A549 (cell line): Measurements from ENCODE around the gene ADK. TPM values are rescaled to one million over a fixed set of nuclear protein-coding genes. Genes with fewer than 3 reads are reported as not detected.
"Not testable (repeated sequence)": the region's sequence is repeated elsewhere in the genome, so short reads cannot be mapped to it uniquely, and the experiment has no call there.

ENCODE experiments used
- ATAC-seq, 2 experiments: fragments of 200-7000 bp in 1 of 2; fragments of >200 bp in 1 of 2; cut with Nextera tagmentation in 1 of 2; cut with Tn5 transposase in 1 of 2; 3 replicates each; pipeline versions ENCODE4 v1.8.0 to v1.9.1; 2018 to 2020; ENCODE audit warnings: mild to moderate bottlenecking in 1 of 2, moderate library complexity in 1 of 2
- CTCF ChIA-PET: fragments of 300-600 bp; sonication (Branson Sonifier 250); formaldehyde crosslinking; extraction: SDS; loops from one replicate; lab custom pipeline; 2021; ENCODE audit warnings: antibody characterized with exemption, inconsistent platforms; lab: Yijun Ruan, JAX
- POLR2A ChIA-PET: fragments of 350-600 bp; formaldehyde crosslinking; extraction: SDS; loops from one replicate; lab custom pipeline; 2021; ENCODE audit warnings: antibody characterized with exemption, inconsistent platforms; lab: Yijun Ruan, JAX
- DNase-seq, 2 experiments: peaks; one replicate each; pipeline versions ENCODE4 v3.0.0 to v3.0.0-alpha.2; 2011 to 2016; ENCODE audit warnings: low read depth in 1 of 2, low spot score in 1 of 2
- FAIRE-seq: peaks from 2 replicates; lab custom pipeline; 2011; peaks lifted over from hg19 to GRCh38; lab: Jason Lieb, UNC
- H3K27ac ChIP-seq, 2 experiments: fragments of >200 bp; sonication (Bioruptor Twin); formaldehyde crosslinking; 3 replicates each; pipeline ENCODE4 v1.5.1; 2016 to 2017
- H3K4me1 ChIP-seq: fragments of >200 bp; sonication (Bioruptor Twin); formaldehyde crosslinking; 3 replicates; pipeline ENCODE4 v1.6.1; 2016
- H3K4me2 ChIP-seq: fragments of >200 bp; sonication (Bioruptor Twin); formaldehyde crosslinking; 3 replicates; pipeline ENCODE4 v1.6.1; 2016
- H3K4me3 ChIP-seq: fragments of >200 bp; sonication (Bioruptor Twin); formaldehyde crosslinking; 3 replicates; pipeline ENCODE4 v1.5.1; 2016
- H3K9me3 ChIP-seq: fragments of >200 bp; sonication (Bioruptor Twin); formaldehyde crosslinking; 3 replicates; pipeline ENCODE4 v1.6.1; 2016
- EHF ChIP-seq: fragments of 250-450 bp; sonication (Bioruptor Pico); IDR thresholded peaks from 2 replicates; pipeline ENCODE4 v1.5.0; 2020; ENCODE audit warnings: mild to moderate bottlenecking
- FOSL2 ChIP-seq, 2 experiments: fragments of 450-650 bp in 1 of 2; fragments of >200 bp in 1 of 2; sonication (Bioruptor Twin) in 1 of 2; formaldehyde crosslinking; IDR thresholded peaks; 2 replicates each; pipeline versions ENCODE4 v1.5.0 to v1.6.1; 2016 to 2020; ENCODE audit warnings: mild to moderate bottlenecking in 1 of 2, moderate library complexity in 1 of 2
- FOXS1 ChIP-seq: fragments of 250-450 bp; sonication (Bioruptor Pico); IDR thresholded peaks from 2 replicates; pipeline ENCODE4 v1.5.0; 2020; ENCODE audit warnings: mild to moderate bottlenecking, moderate library complexity
- HDAC2 ChIP-seq: fragments of 200-600 bp; sonication (generic); IDR thresholded peaks from 2 replicates; pipeline ENCODE4 v1.6.1; 2016
- JUN ChIP-seq, 2 experiments: fragments of >200 bp; sonication (Bioruptor Twin); formaldehyde crosslinking; IDR thresholded peaks; 2 replicates in 1 of 2; 3 replicates in 1 of 2; pipeline ENCODE4 v1.6.1; 2016 to 2017
- JUNB ChIP-seq: fragments of >200 bp; sonication (Bioruptor Twin); formaldehyde crosslinking; IDR thresholded peaks from 2 replicates; pipeline ENCODE4 v1.6.1; 2016
- MAZ ChIP-seq: fragments of 150-350 bp; IDR thresholded peaks from 2 replicates; pipeline ENCODE4 v1.6.1; 2014; ENCODE audit warnings: antibody characterized with exemption, low read depth, low read length, borderline replicate concordance
- MYC ChIP-seq: IDR thresholded peaks from 2 replicates; pipeline ENCODE4 v1.6.1; 2012; ENCODE audit warnings: mild to moderate bottlenecking, inconsistent platforms, low read length, improper control_type of control experiment, borderline replicate concordance
- NFE2L2 ChIP-seq: fragments of 150-350 bp; conservative IDR thresholded peaks from 2 replicates; pipeline ENCODE4 v1.6.1; 2014; ENCODE audit warnings: low read length
- PHF8 ChIP-seq: fragments of 200-600 bp; sonication (generic); IDR thresholded peaks from 2 replicates; pipeline ENCODE4 v1.6.1; 2016; ENCODE audit warnings: low read depth, mild to moderate bottlenecking, antibody characterized with exemption, moderate library complexity, borderline replicate concordance
- RAD21 ChIP-seq, 2 experiments: fragments of >200 bp in 1 of 2; sonication (Bioruptor Twin) in 1 of 2; formaldehyde crosslinking in 1 of 2; IDR thresholded peaks in 1 of 2; conservative IDR thresholded peaks in 1 of 2; 2 replicates in 1 of 2; 3 replicates in 1 of 2; pipeline ENCODE4 v1.6.1; 2012 to 2018; ENCODE audit warnings: inconsistent platforms in 1 of 2
- RARB ChIP-seq: fragments of 250-450 bp; sonication (Bioruptor Pico); IDR thresholded peaks from 2 replicates; pipeline ENCODE4 v1.8.0; 2021; ENCODE audit warnings: mild to moderate bottlenecking, moderate library complexity
- SREBF2 ChIP-seq: fragments of 450-650 bp; IDR thresholded peaks from 2 replicates; pipeline ENCODE4 v1.6.1; 2014; ENCODE audit warnings: mild to moderate bottlenecking, moderate library complexity
- TFCP2L1 ChIP-seq: fragments of 250-450 bp; sonication (Bioruptor Pico); IDR thresholded peaks from 2 replicates; pipeline ENCODE4 v1.5.0; 2021; ENCODE audit warnings: mild to moderate bottlenecking
- TP53 ChIP-seq: fragments of 250-450 bp; sonication (Bioruptor Pico); IDR thresholded peaks from 2 replicates; pipeline ENCODE4 v1.5.0; 2021; ENCODE audit warnings: mild to moderate bottlenecking, moderate library complexity
- ZNF302 ChIP-seq: fragments of 250-450 bp; sonication (Bioruptor Pico); IDR thresholded peaks from 2 replicates; pipeline ENCODE4 v1.9.0; 2021; ENCODE audit warnings: inconsistent platforms, mild to moderate bottlenecking, moderate library complexity
- WGBS: methylation state at CpG from one replicate; pipeline ENCODE4 v1.1.6; 2017; ENCODE audit errors: missing lambda C conversion rate; 5-methylcytosine and 5-hydroxymethylcytosine counted together
- polyA plus RNA-seq, 4 experiments: library from polyadenylated mRNA; depleted of rRNA in 3 of 4; stranded (reverse); fragments of >200 nt; fragmentation: RNase III in 1 of 4; extraction: RNeasy Plus Mini Kit Qiagen cat#74134 plus additional on column Dnase treatment in 1 of 4; gene quantifications; 2 replicates in 3 of 4; 3 replicates in 1 of 4; pipeline ENCODE4 v1.2.3, GENCODE V29; 2011 to 2017
- TF ChIP-seq, protein P1 (sequence below): fragments of 450-650 bp; IDR thresholded peaks from 2 replicates; pipeline ENCODE4 v1.6.1; 2014; ENCODE audit warnings: antibody characterized with exemption
- TF ChIP-seq, protein P2 (sequence below): fragments of 250-450 bp; sonication (Bioruptor Pico); IDR thresholded peaks from 2 replicates; pipeline ENCODE4 v1.5.0; 2020; ENCODE audit warnings: low read depth, mild to moderate bottlenecking, moderate library complexity
- TF ChIP-seq, protein P3 (sequence below): fragments of >200 bp; sonication (Bioruptor Twin); formaldehyde crosslinking; IDR thresholded peaks from 3 replicates; pipeline ENCODE4 v1.6.1; 2016
- TF ChIP-seq, protein P4 (sequence below): fragments of >200 bp; sonication (Bioruptor Twin); formaldehyde crosslinking; IDR thresholded peaks from 2 replicates; pipeline ENCODE4 v1.6.1; 2016
- TF ChIP-seq, protein P5 (sequence below): IDR thresholded peaks from 2 replicates; pipeline ENCODE4 v1.6.1; 2012

The ADK gene
- polyA plus RNA-seq, 2 of the 4 experiments (the other 2 are of a cell fraction): 35.8 to 40.7 TPM

DNA sequence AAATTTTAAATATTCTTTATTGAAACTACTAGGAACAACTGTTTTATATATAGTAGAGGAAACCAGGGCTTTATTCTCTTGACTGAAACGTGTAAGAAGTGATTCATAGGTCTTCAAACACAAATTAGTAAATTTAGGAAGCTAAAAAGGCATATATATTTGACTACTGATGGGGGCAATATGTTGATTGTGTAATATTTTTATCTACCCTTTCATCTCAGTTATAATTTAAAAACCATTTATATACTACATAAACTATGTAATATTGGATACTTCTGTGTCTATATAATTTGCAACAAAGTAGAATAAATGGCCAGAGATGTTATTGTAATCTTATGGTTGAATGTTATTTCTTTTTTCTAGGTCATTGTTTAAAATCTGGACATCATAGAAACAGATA, 406.1 kb downstream of the ADK start:
- TF ChIP-seq, protein P1, sequence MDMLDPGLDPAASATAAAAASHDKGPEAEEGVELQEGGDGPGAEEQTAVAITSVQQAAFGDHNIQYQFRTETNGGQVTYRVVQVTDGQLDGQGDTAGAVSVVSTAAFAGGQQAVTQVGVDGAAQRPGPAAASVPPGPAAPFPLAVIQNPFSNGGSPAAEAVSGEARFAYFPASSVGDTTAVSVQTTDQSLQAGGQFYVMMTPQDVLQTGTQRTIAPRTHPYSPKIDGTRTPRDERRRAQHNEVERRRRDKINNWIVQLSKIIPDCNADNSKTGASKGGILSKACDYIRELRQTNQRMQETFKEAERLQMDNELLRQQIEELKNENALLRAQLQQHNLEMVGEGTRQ: no peak
- TF ChIP-seq ZNF302 (CRISPR knock-in tag) (no peak), FOSL2 (IDR thresholded peaks at IDR 0.05) (no peak), FOSL2 (CRISPR knock-in tag; IDR thresholded peaks at IDR 0.05) (no peak), PHF8 (no peak), JUN (IDR thresholded peaks at IDR 0.05) (no peak), EHF (no peak), MAZ (no peak), NFE2L2 (no peak), RAD21 (conservative IDR thresholded peaks at IDR 0.05 in 1 of 2, IDR thresholded peaks at IDR 0.05 in 1 of 2) (no peak), HDAC2 (no peak), RARB (CRISPR knock-in tag) (no peak)
- TF ChIP-seq, protein P2, sequence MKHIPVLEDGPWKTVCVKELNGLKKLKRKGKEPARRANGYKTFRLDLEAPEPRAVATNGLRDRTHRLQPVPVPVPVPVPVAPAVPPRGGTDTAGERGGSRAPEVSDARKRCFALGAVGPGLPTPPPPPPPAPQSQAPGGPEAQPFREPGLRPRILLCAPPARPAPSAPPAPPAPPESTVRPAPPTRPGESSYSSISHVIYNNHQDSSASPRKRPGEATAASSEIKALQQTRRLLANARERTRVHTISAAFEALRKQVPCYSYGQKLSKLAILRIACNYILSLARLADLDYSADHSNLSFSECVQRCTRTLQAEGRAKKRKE (CRISPR knock-in tag): no peak
- TF ChIP-seq, all 56 proteins: peak for 0
- no peak overlapping the region for H3K4me3 ChIP-seq
- 29% methylated on average over 1 of the region's 1 CpG for WGBS
- ATAC-seq (no peak), FAIRE-seq (no peak), DNase-seq (no peak)
- H3K4me2 ChIP-seq: no peak overlapping the region
- no peaks in the 10 kb centered on the region for H3K4me1 ChIP-seq
- POLR2A ChIA-PET: no interaction called here
- CTCF ChIA-PET: no interaction called here
- H3K27ac ChIP-seq: no peak overlapping the region
- no peaks in the 10 kb centered on the region for H3K9me3 ChIP-seq

DNA sequence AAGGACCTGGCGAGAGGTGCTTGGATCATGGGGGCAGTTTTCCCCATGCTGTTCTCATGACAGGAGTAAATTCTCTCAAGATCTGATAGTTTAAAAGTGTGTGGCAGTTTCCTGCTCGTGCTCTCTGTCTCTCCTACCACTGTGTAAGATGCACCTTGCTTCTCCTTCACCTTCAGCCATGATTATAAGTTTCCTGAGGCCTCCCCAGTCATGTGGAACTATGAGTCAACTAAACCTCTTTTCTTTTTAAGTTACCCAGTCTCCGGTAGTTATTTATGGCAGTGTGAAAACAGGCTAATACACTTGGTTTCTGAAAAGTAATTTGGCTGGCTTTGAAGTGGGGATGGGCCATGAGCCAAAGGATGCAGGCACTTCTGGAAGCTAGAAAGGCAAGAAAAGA, 407.4 kb downstream of the ADK start:
- H3K4me3 ChIP-seq: no peak overlapping the region
- TF ChIP-seq, protein P3, sequence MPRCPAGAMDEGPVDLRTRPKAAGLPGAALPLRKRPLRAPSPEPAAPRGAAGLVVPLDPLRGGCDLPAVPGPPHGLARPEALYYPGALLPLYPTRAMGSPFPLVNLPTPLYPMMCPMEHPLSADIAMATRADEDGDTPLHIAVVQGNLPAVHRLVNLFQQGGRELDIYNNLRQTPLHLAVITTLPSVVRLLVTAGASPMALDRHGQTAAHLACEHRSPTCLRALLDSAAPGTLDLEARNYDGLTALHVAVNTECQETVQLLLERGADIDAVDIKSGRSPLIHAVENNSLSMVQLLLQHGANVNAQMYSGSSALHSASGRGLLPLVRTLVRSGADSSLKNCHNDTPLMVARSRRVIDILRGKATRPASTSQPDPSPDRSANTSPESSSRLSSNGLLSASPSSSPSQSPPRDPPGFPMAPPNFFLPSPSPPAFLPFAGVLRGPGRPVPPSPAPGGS: no peak
- TF ChIP-seq JUNB (no peak), MYC (no peak)
- 87% methylated on average over 3 of the region's 3 CpGs for WGBS
- H3K9me3 ChIP-seq: no peaks in the 10 kb centered on the region
- POLR2A ChIA-PET: no interaction called here
- H3K4me2 ChIP-seq: no peak overlapping the region
- FAIRE-seq (no peak), ATAC-seq (no peak), DNase-seq (no peak)
- H3K4me1 ChIP-seq: no peaks in the 10 kb centered on the region
- H3K27ac ChIP-seq: no peak overlapping the region
- CTCF ChIA-PET: no interaction called here

DNA sequence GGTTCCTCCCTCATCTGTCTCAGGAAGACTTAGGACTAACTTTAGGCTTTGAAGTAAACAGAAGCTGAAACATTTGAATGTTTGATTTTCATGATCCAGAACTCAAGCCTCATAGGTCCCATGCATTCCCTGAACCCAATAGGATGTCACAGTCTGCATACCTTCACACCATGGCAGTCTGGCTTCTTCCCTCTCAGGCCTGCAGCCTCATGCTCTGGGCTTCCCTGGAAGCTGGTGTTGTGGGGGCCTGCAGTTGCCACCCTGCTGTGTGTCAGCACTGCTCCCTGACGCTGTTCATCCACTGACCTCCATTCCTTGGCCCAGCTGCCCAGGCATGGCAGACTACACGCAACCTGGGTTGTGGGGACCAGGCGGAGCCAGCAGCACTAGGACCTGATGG, 407.9 kb downstream of the ADK start:
- H3K4me2 ChIP-seq: no peak overlapping the region
- DNase-seq: no peak
- no peak overlapping the region for H3K4me3 ChIP-seq
- ChIA-PET POLR2A (no interaction called here), CTCF (interaction anchor here (0.8 to 1.0 kb wide), 2 partner anchors 21 to 22 kb away, joined by 3 to 4 read pairs; no protein-coding TSS in a partner anchor)
- FAIRE-seq: no peak
- H3K27ac ChIP-seq: no peak overlapping the region
- ATAC-seq: no peak; a peak in 1 of 6 replicates
- no peaks in the 10 kb centered on the region for H3K4me1 ChIP-seq
- WGBS: 94% methylated on average over 3 of the region's 3 CpGs
- no peaks in the 10 kb centered on the region for H3K9me3 ChIP-seq
- TF ChIP-seq, protein P4, sequence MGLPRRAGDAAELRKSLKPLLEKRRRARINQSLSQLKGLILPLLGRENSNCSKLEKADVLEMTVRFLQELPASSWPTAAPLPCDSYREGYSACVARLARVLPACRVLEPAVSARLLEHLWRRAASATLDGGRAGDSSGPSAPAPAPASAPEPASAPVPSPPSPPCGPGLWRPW: no peak
- no peak for TF ChIP-seq FOXS1 (CRISPR knock-in tag)
- TF ChIP-seq TP53: no peak
- TF ChIP-seq, protein P2 (CRISPR knock-in tag): no peak
- no peak for TF ChIP-seq SREBF2
- TF ChIP-seq, protein P5, sequence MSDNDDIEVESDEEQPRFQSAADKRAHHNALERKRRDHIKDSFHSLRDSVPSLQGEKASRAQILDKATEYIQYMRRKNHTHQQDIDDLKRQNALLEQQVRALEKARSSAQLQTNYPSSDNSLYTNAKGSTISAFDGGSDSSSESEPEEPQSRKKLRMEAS: no peak
- no peak for TF ChIP-seq JUNB
- TF ChIP-seq TFCP2L1: no peak
- no peak for TF ChIP-seq NFE2L2
- TF ChIP-seq FOSL2 (IDR thresholded peaks at IDR 0.05): no peak
- no peak for TF ChIP-seq FOSL2 (CRISPR knock-in tag; IDR thresholded peaks at IDR 0.05)
- TF ChIP-seq, all 56 proteins: peak for 0

DNA sequence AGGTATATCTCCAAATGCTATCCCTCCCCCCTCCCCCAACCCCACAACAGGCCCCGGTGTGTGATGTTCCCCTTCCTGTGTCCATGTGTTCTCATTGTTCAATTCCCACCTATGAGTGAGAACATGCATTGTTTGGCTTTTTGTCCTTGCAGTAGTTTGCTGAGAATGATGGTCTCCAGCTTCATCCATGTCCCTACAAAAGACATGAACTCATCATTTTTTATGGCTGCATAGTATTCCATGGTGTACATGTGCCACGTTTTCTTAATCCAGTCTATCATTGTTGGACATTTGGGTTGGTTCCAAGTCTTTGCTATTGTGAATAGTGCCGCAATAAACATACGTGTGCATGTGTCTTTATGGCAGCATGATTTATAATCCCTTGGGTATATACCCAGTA, 417.9 kb downstream of the ADK start:
- POLR2A ChIA-PET, FAIRE-seq, H3K4me2 ChIP-seq, H3K9me3 ChIP-seq, CTCF ChIA-PET, H3K27ac ChIP-seq, H3K4me3 ChIP-seq, DNase-seq, ATAC-seq, H3K4me1 ChIP-seq: not testable (repeated sequence)
- 68% methylated on average over 4 of the region's 4 CpGs for WGBS

DNA sequence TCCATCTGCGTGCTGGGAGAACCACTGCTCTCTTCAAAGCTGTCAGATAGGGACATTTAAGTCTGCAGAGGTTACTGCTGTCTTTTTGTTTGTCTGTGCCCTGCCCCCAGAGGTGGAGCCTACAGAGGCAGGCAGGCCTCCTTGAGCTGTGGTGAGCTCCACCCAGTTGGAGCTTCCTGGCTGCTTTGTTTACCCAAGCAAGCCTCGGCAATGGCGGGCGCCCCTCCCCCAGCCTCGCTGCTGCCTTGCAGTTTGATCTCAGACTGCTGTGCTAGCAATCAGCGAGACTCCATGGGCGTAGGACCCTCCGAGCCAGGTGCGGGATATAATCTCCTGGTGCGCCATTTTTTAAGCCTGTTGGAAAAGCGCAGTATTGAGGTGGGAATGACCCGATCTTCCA, 422.5 kb downstream of the ADK start:
- WGBS: 78% methylated on average over 12 of the region's 12 CpGs
- FAIRE-seq, POLR2A ChIA-PET, DNase-seq, H3K27ac ChIP-seq, H3K4me3 ChIP-seq, H3K4me1 ChIP-seq, H3K9me3 ChIP-seq, H3K4me2 ChIP-seq, ATAC-seq: not testable (repeated sequence)
- CTCF ChIA-PET: interaction anchor here (0.7 kb wide), 1 partner anchor 67 kb away, joined by 5 read pairs; no protein-coding TSS in a partner anchor
